HUES64 (cell line): ENCODE results near the gene SERPINB6.
A peak's percentile ranks its signal among the peaks of the same experiment; 100 is the strongest.
"Not testable (repeated sequence)": the region's sequence is repeated elsewhere in the genome, so short reads cannot be mapped to it uniquely, and the experiment has no call there.

Source experiments
- H3K27ac ChIP-seq: 2 replicates; pipeline ENCODE4 v1.7.0; 2013; ENCODE audit warnings: low read depth, low read length, inconsistent platforms
- H3K27me3 ChIP-seq: 2 replicates; pipeline ENCODE4 v1.6.1; 2013; ENCODE audit warnings: mild to moderate bottlenecking, low read length; ENCODE audit not compliant: insufficient read depth
- H3K36me3 ChIP-seq: 2 replicates; pipeline ENCODE4 v1.6.1; 2013; ENCODE audit warnings: mild to moderate bottlenecking, low read length; ENCODE audit not compliant: insufficient read depth
- H3K4me1 ChIP-seq: 2 replicates; pipeline ENCODE4 v1.6.1; 2013; ENCODE audit warnings: mild to moderate bottlenecking, low read length, moderate library complexity; ENCODE audit not compliant: insufficient read depth
- H3K4me3 ChIP-seq: 2 replicates; pipeline ENCODE4 v1.5.1; 2013; ENCODE audit warnings: mild to moderate bottlenecking, low read length, moderate library complexity
- H3K9ac ChIP-seq: 2 replicates; pipeline ENCODE4 v1.6.1; 2013; ENCODE audit warnings: mild to moderate bottlenecking, low read depth, low read length
- H3K9me3 ChIP-seq: 2 replicates; pipeline ENCODE4 v1.6.1; 2013; ENCODE audit warnings: low read depth, low read length; ENCODE audit not compliant: insufficient read depth
- WGBS: fragments of 150-250, 120-280 bp; methylation state at CpG from one replicate; pipeline ENCODE4 v1.1.7; 2013; ENCODE audit warnings: missing lambda C conversion rate; 5-methylcytosine and 5-hydroxymethylcytosine counted together

SERPINB6 gene

GRCh38 chr6:2935566-2936291 is 35.6 kb downstream of the SERPINB6 start:
- no peaks in the 10 kb centered on the region for H3K36me3 ChIP-seq
- H3K9ac ChIP-seq: no peak overlapping the region
- H3K27me3 ChIP-seq: no peaks in the 10 kb centered on the region
- H3K27ac ChIP-seq: no peak overlapping the region
- WGBS: 97% methylated on average over 44 of the region's 44 CpGs
- H3K4me3 ChIP-seq: no peak overlapping the region
- peaks cover 10% of the 10 kb centered on the region for H3K4me1 ChIP-seq
- no peaks in the 10 kb centered on the region for H3K9me3 ChIP-seq

GRCh38 chr6:2934057-2934456 is 37.3 kb downstream of the SERPINB6 start:
- Histone ChIP-seq H3K4me3 (no peak overlapping the region), H3K4me1 (peaks cover 14% of the 10 kb centered on the region), H3K36me3 (no peaks in the 10 kb centered on the region), H3K27me3 (no peaks in the 10 kb centered on the region), H3K9ac (no peak overlapping the region), H3K9me3 (no peaks in the 10 kb centered on the region), H3K27ac (no peak overlapping the region)
- WGBS: no CpG with 5 or more reads among the region's 1 CpG

GRCh38 chr6:2932911-2933310 is 38.5 kb downstream of the SERPINB6 start:
- H3K27me3 ChIP-seq, H3K9ac ChIP-seq, H3K36me3 ChIP-seq, H3K27ac ChIP-seq, H3K9me3 ChIP-seq, H3K4me3 ChIP-seq: not testable (repeated sequence)
- WGBS: 92% methylated on average over 11 of the region's 11 CpGs
- H3K4me1 ChIP-seq: peaks cover 14% of the 10 kb centered on the region

- Histone ChIP-seq H3K4me3 (no peak overlapping the region), H3K36me3 (no peaks in the 10 kb centered on the region), H3K9ac (no peak overlapping the region), H3K4me1 (peaks cover 15% of the 10 kb centered on the region), H3K9me3 (no peaks in the 10 kb centered on the region), H3K27ac (no peak overlapping the region), H3K27me3 (no peaks in the 10 kb centered on the region)
- WGBS: 39% methylated on average over 11 of the region's 11 CpGs
These were observed 39.2 kb downstream of the SERPINB6 start for GRCh38 chr6:2931970-2932748.

- Histone ChIP-seq H3K36me3 (no peaks in the 10 kb centered on the region), H3K27ac (peak overlapping the region; percentile 75; the same call in 1 of the 2 replicates), H3K27me3 (no peaks in the 10 kb centered on the region), H3K4me3 (no peak overlapping the region), H3K4me1 (peaks cover 26% of the 10 kb centered on the region), H3K9me3 (no peaks in the 10 kb centered on the region), H3K9ac (no peak overlapping the region)
- WGBS: 43% methylated on average over 8 of the region's 8 CpGs
These were observed 40.3 kb downstream of the SERPINB6 start for GRCh38 chr6:2931055-2931454.

- H3K27me3 ChIP-seq, H3K9me3 ChIP-seq, H3K4me3 ChIP-seq, H3K9ac ChIP-seq, H3K36me3 ChIP-seq: not testable (repeated sequence)
- Histone ChIP-seq H3K4me1 (peaks cover 39% of the 10 kb centered on the region), H3K27ac (peak overlapping the region; percentile 39; the same call in 1 of the 2 replicates)
- WGBS: 8% methylated on average over 13 of the region's 13 CpGs
These were observed 43.4 kb downstream of the SERPINB6 start for GRCh38 chr6:2927931-2928330.

- H3K36me3 ChIP-seq, H3K9me3 ChIP-seq, H3K4me3 ChIP-seq, H3K27me3 ChIP-seq: not testable (repeated sequence)
- peak overlapping the region; percentile 55; the same call in 1 of the 2 replicates for H3K9ac ChIP-seq
- peak overlapping the region; percentile 79 for H3K27ac ChIP-seq
- peaks cover 46% of the 10 kb centered on the region for H3K4me1 ChIP-seq
- 42% methylated on average over 13 of the region's 13 CpGs for WGBS
These were observed 45.3 kb downstream of the SERPINB6 start for GRCh38 chr6:2925842-2926747.

GRCh38 chr6:2921520-2922115 is 49.7 kb downstream of the SERPINB6 start:
- no peaks in the 10 kb centered on the region for H3K9me3 ChIP-seq
- no peak overlapping the region for H3K4me3 ChIP-seq
- no peaks in the 10 kb centered on the region for H3K36me3 ChIP-seq
- H3K4me1 ChIP-seq: peaks cover 47% of the 10 kb centered on the region
- H3K27ac ChIP-seq: peak overlapping the region; percentile 16; the same call in 1 of the 2 replicates
- WGBS: 78% methylated on average over 4 of the region's 4 CpGs
- no peak overlapping the region for H3K9ac ChIP-seq
- H3K27me3 ChIP-seq: no peaks in the 10 kb centered on the region

GRCh38 chr6:2920671-2921112 is 50.7 kb downstream of the SERPINB6 start:
- no peaks in the 10 kb centered on the region for H3K36me3 ChIP-seq
- WGBS: 92% methylated on average over 14 of the region's 14 CpGs
- no peak overlapping the region for H3K9ac ChIP-seq
- no peaks in the 10 kb centered on the region for H3K27me3 ChIP-seq
- H3K27ac ChIP-seq: no peak overlapping the region
- peaks cover 45% of the 10 kb centered on the region for H3K4me1 ChIP-seq
- no peak overlapping the region for H3K4me3 ChIP-seq
- H3K9me3 ChIP-seq: no peaks in the 10 kb centered on the region

GRCh38 chr6:2919886-2920285 is 51.5 kb downstream of the SERPINB6 start:
- H3K9me3 ChIP-seq: no peaks in the 10 kb centered on the region
- H3K4me3 ChIP-seq: no peak overlapping the region
- H3K27ac ChIP-seq: no peak overlapping the region
- WGBS: 94% methylated on average over 6 of the region's 6 CpGs
- H3K27me3 ChIP-seq: no peaks in the 10 kb centered on the region
- no peaks in the 10 kb centered on the region for H3K36me3 ChIP-seq
- H3K9ac ChIP-seq: no peak overlapping the region
- peaks cover 42% of the 10 kb centered on the region for H3K4me1 ChIP-seq
